Coronary artery (tissue), 2 donors: ENCODE data around the gene TNNT3.

Experiments used
- DNase-seq: peaks from one replicate; pipeline ENCODE4 v3.0.0-alpha.2; 2017; ENCODE audit warnings: low spot score
- H3K27ac ChIP-seq, 2 donors: fragments of 200-600 bp; sonication (generic); one replicate each; pipeline ENCODE4 v1.5.1; 2016 to 2019
- H3K4me3 ChIP-seq: fragments of 200-600 bp; sonication (generic); 2 replicates; pipeline ENCODE4 v1.5.1; 2016; ENCODE audit warnings: mild to moderate bottlenecking, moderate library complexity
- CTCF ChIP-seq: fragments of 200-600 bp; sonication (generic); IDR thresholded peaks from one replicate; pipeline ENCODE4 v1.5.1; 2019; ENCODE audit warnings: antibody characterized with exemption

The TNNT3 gene

GRCh38 chr11:1922481-1923081 is 3.1 kb downstream of the TNNT3 start:
- no peak overlapping the region for H3K4me3 ChIP-seq
- no peak for TF ChIP-seq CTCF
- DNase-seq = no peak
- H3K27ac ChIP-seq = peak overlapping the region in 1 of 2 donors; percentile 81

GRCh38 chr11:1923201-1923956 is 3.9 kb downstream of the TNNT3 start:
- peak overlapping the region in 1 of 2 donors; percentile 81 for H3K27ac ChIP-seq
- no peak for DNase-seq
- TF ChIP-seq CTCF = no peak
- no peak overlapping the region for H3K4me3 ChIP-seq

- Histone ChIP-seq H3K4me3 (no peak overlapping the region), H3K27ac (no peak overlapping the region)
- no peak for DNase-seq
Observed at GRCh38 chr11:1924181-1924580, 4.7 kb downstream of the TNNT3 start.

GRCh38 chr11:1924646-1925372 is 5.3 kb downstream of the TNNT3 start:
- TF ChIP-seq CTCF = no peak
- DNase-seq = no peak
- no peak overlapping the region for H3K4me3 ChIP-seq
- H3K27ac ChIP-seq = no peak overlapping the region

More at GRCh38 chr11:1924181-1924580, 4.7 kb downstream of the TNNT3 start:
- no peak for TF ChIP-seq CTCF

GRCh38 chr11:1925373-1926155 is 6.1 kb downstream of the TNNT3 start:
- no peak for DNase-seq
- H3K4me3 ChIP-seq = no peak overlapping the region
- H3K27ac ChIP-seq = no peak overlapping the region
- TF ChIP-seq CTCF = no peak

- Histone ChIP-seq H3K4me3 (no peak overlapping the region), H3K27ac (peak overlapping the region in 1 of 2 donors; percentile 76)
- DNase-seq = no peak
- no peak for TF ChIP-seq CTCF
Observed at GRCh38 chr11:1926156-1927025, 6.9 kb downstream of the TNNT3 start.
